Esophagus muscularis mucosa (tissue), 4 donors: ENCODE data around the gene RPL26. TPM values are rescaled to one million over a fixed set of nuclear protein-coding genes. Genes with fewer than 3 reads are reported as not detected.

Experiments used
- DNase-seq: peaks from one replicate; pipeline ENCODE4 v3.0.0-alpha.2; 2017; ENCODE audit errors: extremely low spot score
- H3K27ac ChIP-seq, 4 donors: fragments of 200-600 bp; sonication (generic); replicated peaks in 1 of 4; 1 replicate in 3 of 4; 2 replicates in 1 of 4; pipeline ENCODE4 v1.5.1; 2016 to 2019; ENCODE audit warnings: mild to moderate bottlenecking in 1 of 4
- H3K27me3 ChIP-seq, 4 donors: fragments of 200-600 bp; sonication (generic); one replicate each; pipeline versions ENCODE4 v1.5.1 to v1.6.0; 2016 to 2019
- H3K36me3 ChIP-seq, 4 donors: fragments of 200-600 bp; sonication (generic); one replicate each; pipeline ENCODE4 v1.5.1; 2016 to 2019
- H3K4me1 ChIP-seq, 4 donors: fragments of 200-600 bp; sonication (generic); one replicate each; pipeline ENCODE4 v1.5.1; 2016 to 2019
- H3K4me3 ChIP-seq, 4 donors: fragments of 200-600 bp; sonication (generic); 1 replicate in 2 of 4; 2 replicates in 2 of 4; pipeline ENCODE4 v1.5.1; 2016 to 2019; ENCODE audit warnings: mild to moderate bottlenecking in 4 of 4, moderate library complexity in 1 of 4
- H3K9me3 ChIP-seq, 4 donors: fragments of 200-600 bp; sonication (generic); 1 replicate in 3 of 4; 2 replicates in 1 of 4; pipeline ENCODE4 v1.5.1; 2016 to 2019
- CTCF ChIP-seq, 3 experiments: fragments of 200-600 bp in 2 of 3; fragments of 450-650 bp in 1 of 3; sonication (generic) in 2 of 3; IDR thresholded peaks; one replicate each; pipeline ENCODE4 v1.5.1; 2017 to 2019; ENCODE audit warnings: antibody characterized with exemption in 3 of 3, mild to moderate bottlenecking in 2 of 3, moderate library complexity in 1 of 3
- EP300 ChIP-seq: sonication (generic); formaldehyde crosslinking; IDR thresholded peaks from one replicate; pipeline ENCODE4 v1.6.1; 2017; ENCODE audit warnings: antibody characterized with exemption
- POLR2A ChIP-seq: fragments of 450-650 bp; IDR thresholded peaks from one replicate; pipeline ENCODE4 v1.6.1; 2017; ENCODE audit warnings: antibody characterized with exemption, moderate library complexity, mild to moderate bottlenecking, low read depth
- POLR2AphosphoS5 ChIP-seq, 2 donors: sonication (generic); formaldehyde crosslinking; IDR thresholded peaks; one replicate each; pipeline ENCODE4 v1.6.1; 2017; ENCODE audit warnings: antibody characterized with exemption in 2 of 2
- WGBS: methylation state at CpG from one replicate; pipeline ENCODE4 v1.1.5; 2018; 5-methylcytosine and 5-hydroxymethylcytosine counted together
- intact Hi-C: fragments of 100-400 bp; cut with DNase I; formaldehyde crosslinking; loops from one replicate; pipeline ENCODE4 v1.15.1; 2023
- total RNA-seq, 4 donors: library from RNA; depleted of rRNA; stranded (reverse); fragments of >200 nt; gene quantifications; one replicate each; pipeline versions ENCODE4 v1.1.0 to v1.2.1, GENCODE V29; 2016

RPL26 gene
- 1,000 to 10,000 TPM; 1,511 to 3,942 (median 2,863) TPM for total RNA-seq

- Histone ChIP-seq H3K4me3 (peak within 1 kb of the TSS; percentile 72 to 84 (median 76)), H3K4me1 (peaks cover 34 to 51% (median 44%) of the 10 kb centered on the region in 4 donors), H3K27ac (peak within 1 kb of the TSS; percentile 88 to 96 (median 90)), H3K9me3 (no peaks in the 10 kb centered on the region), H3K36me3 (peaks cover 32 to 39% (median 35%) of the 10 kb centered on the region in 4 donors), H3K27me3 (no peaks in the 10 kb centered on the region)
- peak; percentile 99 for DNase-seq
- WGBS = 1% methylated on average over 33 of the region's 55 CpGs
- intact Hi-C loops = loop anchor here (10.0 kb wide), 1 partner anchor 158 kb away; no protein-coding TSS in a partner anchor
- TF ChIP-seq CTCF (IDR thresholded peaks at IDR 0.05) = peak; percentile 96 to 99 (median 99)
- peak; percentile 93 to 97 for TF ChIP-seq POLR2AphosphoS5 (IDR thresholded peaks at IDR 0.05)
- no peak for TF ChIP-seq EP300
These were observed at the start of gene RPL26 for GRCh38 chr17:8383143-8383822. RPL26 (minus strand) TSS chr17:8383193; CDS start chr17:8382310, 883 bp downstream.

GRCh38 chr17:8430966-8431365 is 48.0 kb upstream of the RPL26 start:
- H3K9me3 ChIP-seq = no peaks in the 10 kb centered on the region
- DNase-seq = no peak
- intact Hi-C loops = no loop called here
- WGBS = 32% methylated on average over 7 of the region's 7 CpGs
- H3K4me3 ChIP-seq = no peak overlapping the region
- H3K27me3 ChIP-seq = no peaks in the 10 kb centered on the region
- H3K27ac ChIP-seq = peak overlapping the region; percentile 27 to 60 (median 52)
- peaks cover 7 to 19% (median 12%) of the 10 kb centered on the region in 4 donors for H3K4me1 ChIP-seq
- peak; percentile 32 to 47 for TF ChIP-seq POLR2AphosphoS5 (IDR thresholded peaks at IDR 0.05)
- no peak for TF ChIP-seq POLR2A
- no peaks in the 10 kb centered on the region for H3K36me3 ChIP-seq

- DNase-seq = no peak
- Histone ChIP-seq H3K27me3 (no peaks in the 10 kb centered on the region), H3K9me3 (no peaks in the 10 kb centered on the region), H3K27ac (no peak overlapping the region), H3K4me1 (peaks cover 7 to 14% (median 9%) of the 10 kb centered on the region in 4 donors), H3K36me3 (no peaks in the 10 kb centered on the region), H3K4me3 (no peak overlapping the region)
- intact Hi-C loops = no loop called here
- WGBS = 91% methylated on average over 3 of the region's 3 CpGs
- TF ChIP-seq EP300 = no peak
- TF ChIP-seq POLR2A = no peak
- TF ChIP-seq POLR2AphosphoS5 (IDR thresholded peaks at IDR 0.05) = no peak
- TF ChIP-seq CTCF (IDR thresholded peaks at IDR 0.05) = no peak
These were observed 43.8 kb upstream of the RPL26 start for GRCh38 chr17:8426802-8427201.

GRCh38 chr17:8426094-8426720 is 43.2 kb upstream of the RPL26 start:
- Histone ChIP-seq H3K36me3 (no peaks in the 10 kb centered on the region), H3K4me3 (no peak overlapping the region), H3K27me3 (no peaks in the 10 kb centered on the region), H3K27ac (no peak overlapping the region), H3K4me1 (peaks cover 4 to 9% (median 7%) of the 10 kb centered on the region in 4 donors), H3K9me3 (no peaks in the 10 kb centered on the region)
- TF ChIP-seq POLR2AphosphoS5 (IDR thresholded peaks at IDR 0.05) (no peak), POLR2A (no peak), EP300 (no peak)
- no peak for DNase-seq
- intact Hi-C loops = no loop called here
- WGBS = 73% methylated on average over 6 of the region's 6 CpGs

- Histone ChIP-seq H3K9me3 (no peaks in the 10 kb centered on the region), H3K36me3 (no peaks in the 10 kb centered on the region), H3K27me3 (no peaks in the 10 kb centered on the region), H3K4me3 (no peak overlapping the region), H3K4me1 (peaks cover 10 to 15% (median 13%) of the 10 kb centered on the region in 4 donors), H3K27ac (no peak overlapping the region)
- TF ChIP-seq CTCF (IDR thresholded peaks at IDR 0.05) (no peak), EP300 (no peak), POLR2A (no peak), POLR2AphosphoS5 (IDR thresholded peaks at IDR 0.05) (no peak)
- intact Hi-C loops = no loop called here
- DNase-seq = no peak
- 58% methylated on average over 3 of the region's 3 CpGs for WGBS
These were observed 38.6 kb upstream of the RPL26 start for GRCh38 chr17:8421571-8421970.
